HG03060 (cell line): ENCODE data around the gene SFXN3.

Experiments
- ATAC-seq: cut with Tn5 transposase; IDR thresholded peaks from one replicate; pipeline ENCODE4 v1.9.1; 2021; ENCODE audit warnings: low read depth, moderate number of reproducible peaks; ENCODE audit not compliant: unreplicated experiment

Gene SFXN3

DNA sequence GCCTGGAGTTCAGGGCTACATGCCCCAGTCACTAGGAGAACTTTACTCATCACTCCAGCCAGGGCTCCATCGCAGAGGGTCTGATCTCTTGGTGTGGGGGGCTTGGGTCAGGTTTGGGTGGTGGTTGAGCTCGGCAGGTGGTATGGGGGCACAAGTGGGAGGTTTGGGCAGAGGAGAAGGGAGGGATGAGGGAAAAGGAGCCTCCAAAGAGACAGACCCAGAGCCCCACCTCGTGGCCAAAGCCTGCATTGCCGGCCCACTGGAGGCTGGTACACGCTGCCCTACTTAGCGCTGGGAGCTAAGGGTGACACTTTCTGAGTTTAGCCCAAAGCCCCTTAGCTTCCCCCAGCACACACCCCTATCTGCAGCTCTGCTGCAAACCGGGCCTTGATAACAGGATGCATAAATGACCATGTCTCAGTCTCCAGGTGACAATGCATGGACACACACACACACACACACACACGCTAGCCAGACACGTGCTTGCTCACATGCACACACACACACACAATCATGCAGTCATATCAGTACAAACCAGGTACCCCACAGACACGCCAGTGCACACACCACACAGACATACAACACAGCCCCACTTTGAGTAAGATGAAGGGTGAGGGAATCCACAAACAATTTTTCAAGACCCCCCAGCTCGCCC lies 16.7 kb upstream of the SFXN3 start:
- no peak for ATAC-seq

GRCh38 chr10:101014966-101015581 lies 16.0 kb upstream of the SFXN3 start:
- ATAC-seq = no peak

DNA sequence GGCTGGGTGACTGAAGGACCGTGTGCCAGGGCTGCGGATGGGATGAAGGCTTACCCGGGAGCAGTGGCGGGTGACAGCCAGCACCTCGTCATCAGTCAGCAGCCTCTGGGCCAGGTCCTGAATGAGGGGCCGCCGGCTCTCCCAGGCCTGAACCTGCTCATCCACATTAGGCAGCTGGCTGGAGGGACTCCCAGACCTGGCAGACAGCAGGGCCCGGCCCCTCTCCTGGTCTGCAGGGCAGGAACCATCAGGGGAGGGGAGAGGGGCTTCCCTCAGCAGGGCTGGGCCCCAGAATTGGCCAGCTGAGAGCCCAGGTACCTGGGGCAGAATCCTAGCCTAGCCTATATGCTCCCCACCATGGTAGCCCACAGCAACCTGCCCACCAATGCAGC lies 15.5 kb upstream of the SFXN3 start:
- ATAC-seq = no peak

DNA sequence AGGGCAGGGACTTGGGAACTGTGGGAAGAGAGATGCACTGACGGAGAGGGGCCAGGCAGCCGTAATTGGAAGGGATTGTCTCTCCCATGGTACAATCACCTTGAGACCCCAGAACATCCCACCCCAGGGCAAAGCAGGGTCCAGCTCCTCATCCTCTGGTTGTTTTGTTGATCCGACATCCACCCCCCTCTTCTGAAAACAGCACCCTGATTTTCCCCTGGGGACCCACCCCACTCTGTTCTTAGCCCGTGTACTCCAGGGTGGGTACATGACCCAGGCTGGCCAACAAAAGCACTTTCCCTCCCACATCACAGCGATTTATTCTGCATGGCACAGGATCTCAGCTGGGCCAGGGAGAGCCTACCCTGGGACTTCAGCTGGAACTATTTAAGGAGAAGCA lies 14.2 kb upstream of the SFXN3 start:
- no peak for ATAC-seq

GRCh38 chr10:101018118-101018599 lies 12.9 kb upstream of the SFXN3 start:
- ATAC-seq = no peak

DNA sequence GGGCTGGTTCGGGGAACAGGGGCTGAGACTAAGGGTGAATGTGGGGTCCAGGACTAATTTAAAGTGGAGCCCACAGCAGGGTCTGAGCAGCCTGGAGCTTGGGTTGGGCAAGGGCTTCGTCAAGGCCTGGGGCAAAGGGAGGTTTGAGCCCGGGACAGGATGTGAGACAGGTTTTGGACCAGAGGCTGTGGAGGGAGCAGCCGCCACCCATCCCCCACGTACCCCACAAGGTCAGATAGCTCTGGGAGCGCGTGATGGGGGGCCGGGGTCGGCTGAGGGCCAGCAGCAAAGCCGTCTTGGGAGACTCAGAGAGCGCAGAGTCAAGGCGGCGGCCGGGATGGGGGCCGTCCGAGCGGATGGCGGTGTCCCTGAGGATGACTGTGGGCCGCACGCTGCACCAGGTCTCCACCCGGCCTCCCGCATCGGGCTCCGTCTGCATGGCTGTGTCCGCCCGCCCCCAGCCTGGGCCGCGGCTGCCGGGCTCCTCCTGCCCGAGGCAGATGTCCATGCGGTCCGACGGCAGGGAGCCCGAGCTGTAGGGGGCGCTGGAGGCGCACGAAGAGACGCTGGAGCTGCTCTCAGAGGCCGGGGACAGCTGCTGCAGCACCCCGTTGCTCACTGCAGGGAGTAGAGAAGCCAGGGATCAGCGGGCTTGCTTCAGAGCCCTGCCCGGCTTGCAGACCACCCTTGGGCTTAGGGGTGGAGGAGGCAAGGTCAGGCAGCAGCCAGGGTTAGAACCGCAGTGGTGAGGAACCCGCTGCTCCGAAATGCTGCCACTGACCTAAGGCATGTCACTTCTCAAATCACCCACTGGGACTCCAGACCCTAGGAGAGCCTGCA lies 12.2 kb upstream of the SFXN3 start:
- no peak for ATAC-seq

DNA sequence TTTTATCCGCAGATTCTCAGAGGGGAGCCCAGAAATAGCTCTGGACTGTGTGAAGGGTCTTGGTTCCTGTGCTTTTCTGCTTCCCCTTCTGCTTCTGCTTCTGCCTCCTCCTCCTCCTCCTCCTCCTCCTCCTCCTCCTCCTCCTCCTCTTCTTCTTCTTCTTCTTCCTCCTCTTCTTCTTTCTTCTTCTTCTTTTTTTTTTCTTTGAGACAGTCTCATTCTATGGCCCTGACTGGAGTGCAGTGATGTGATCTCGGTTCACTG lies 11.7 kb upstream of the SFXN3 start:
- ATAC-seq = no peak

DNA sequence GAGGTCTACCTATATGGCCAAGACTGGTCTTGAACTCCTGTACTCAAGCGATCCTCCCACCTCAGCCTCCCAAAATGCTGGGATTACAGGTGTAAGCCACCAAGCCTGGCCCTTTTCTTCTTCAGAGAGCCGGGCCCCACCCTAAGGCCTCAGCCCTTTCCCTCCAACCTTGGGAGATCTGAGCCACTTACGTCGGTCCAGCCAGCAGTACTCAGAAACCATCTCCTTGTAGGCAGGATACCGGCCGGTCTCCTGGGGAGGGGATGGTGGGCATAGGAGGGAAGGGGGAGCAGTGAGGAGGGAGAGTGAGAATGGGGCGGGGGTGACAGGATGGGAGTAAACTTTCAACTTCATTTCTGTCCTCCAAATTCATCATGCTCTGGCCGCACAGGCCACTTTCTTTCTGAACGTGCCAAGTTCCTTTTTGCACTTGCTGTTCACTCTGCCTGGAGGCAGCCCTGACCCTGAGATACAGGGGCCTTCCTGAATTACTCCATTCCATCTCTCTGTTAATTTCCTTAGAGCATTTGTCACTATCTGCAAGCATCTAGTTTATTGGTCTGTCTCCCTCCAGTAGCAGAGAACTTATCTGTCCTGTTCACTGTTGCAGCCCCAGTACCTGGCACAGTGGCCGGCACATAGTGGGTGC lies 10.5 kb upstream of the SFXN3 start:
- ATAC-seq = no peak

- ATAC-seq = no peak
Observed at GRCh38 chr10:101021239-101021638, 9.8 kb upstream of the SFXN3 start.

DNA sequence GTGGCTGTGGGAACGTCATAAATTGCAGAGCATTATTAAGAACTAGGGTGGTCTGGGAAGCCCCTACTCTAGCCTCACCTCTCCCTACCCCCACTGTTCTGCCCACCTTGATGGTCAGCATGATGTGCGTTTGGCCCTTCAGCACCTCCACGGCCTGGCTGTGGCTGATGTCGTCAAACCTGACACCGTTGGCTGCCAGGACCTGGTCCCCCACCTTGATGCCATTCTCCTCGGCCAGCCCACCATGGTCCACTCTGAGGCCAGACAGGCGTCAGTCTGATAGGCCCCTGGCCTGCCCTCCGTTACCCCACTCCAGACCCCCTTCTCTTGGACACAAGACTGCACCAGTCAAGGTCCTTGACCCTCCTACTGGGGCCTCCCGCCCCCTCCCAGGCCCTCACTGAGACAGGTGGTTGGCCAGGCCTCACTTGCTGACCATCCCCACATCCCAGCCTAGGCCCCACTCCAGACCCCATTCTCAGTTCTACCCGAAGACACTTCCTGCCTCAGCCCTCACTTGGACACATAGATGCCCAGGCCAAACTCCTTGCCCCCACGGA lies 9.3 kb upstream of the SFXN3 start:
- no peak for ATAC-seq

DNA sequence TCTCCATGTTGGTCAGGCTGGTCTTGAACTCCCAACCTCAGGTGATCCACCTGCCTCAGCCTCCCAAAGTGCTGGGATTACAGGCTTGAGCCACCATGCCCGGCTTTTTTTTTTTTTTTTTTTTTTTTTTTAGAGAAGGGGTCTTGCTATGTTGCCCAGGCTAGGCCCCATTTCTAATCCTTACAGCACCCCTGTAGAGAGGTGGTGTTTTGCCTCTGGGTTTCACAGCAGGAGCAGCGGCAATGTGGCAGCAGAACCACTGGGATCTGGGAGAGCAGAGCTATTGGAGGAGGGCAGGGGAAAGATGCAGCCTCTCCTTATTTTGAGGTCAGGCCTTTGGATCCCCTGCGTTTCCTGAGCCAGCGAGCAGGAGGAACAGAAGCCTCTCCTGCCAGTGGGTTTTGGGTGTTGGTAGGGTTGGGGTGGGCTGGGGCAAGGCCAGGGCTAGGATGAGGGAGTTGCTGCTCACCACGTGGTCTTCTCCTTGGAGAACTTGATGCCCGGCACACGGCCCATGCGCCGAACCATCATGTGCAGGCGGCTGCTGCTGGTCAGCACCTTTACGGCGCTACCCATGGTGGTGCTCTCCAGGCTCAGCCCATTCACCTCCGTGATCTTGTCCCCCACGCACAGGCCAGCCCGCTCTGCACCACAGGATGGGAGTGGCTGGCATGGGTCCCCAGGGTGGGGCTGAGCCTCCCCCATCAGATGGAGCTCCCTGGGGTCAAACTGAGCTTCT lies 7.9 kb upstream of the SFXN3 start:
- ATAC-seq = no peak

DNA sequence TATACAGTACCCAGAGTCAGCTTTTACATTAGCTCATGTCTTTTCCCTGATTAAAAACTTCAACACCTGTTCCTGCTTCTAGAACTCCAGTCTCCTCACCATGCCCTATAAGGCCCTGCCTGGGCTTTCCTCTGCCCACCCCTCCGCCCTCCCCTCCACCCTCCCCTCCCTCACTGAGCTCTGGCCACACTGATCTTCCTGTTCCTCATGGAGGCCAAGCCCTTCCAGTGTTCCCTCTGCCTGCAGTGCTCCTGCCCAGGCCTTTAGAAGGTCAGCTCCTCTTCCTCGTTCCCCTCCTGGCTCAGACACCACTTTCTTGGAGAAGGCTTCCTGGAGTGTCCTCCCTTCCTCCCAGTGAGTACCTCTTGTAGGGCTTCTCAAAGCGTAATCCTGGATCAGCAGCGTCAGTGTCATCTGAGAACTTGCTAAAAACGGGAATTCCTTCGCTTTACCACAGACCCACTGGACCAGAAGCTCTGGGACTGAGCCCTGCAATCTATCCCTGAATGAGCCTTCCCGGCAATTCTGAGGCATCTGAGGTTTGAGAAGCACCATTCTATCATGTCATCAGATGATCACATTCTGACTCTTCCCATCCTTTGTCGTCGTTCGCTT lies 3.8 kb upstream of the SFXN3 start:
- ATAC-seq = no peak

- ATAC-seq = no peak
Observed at GRCh38 chr10:101028446-101029337, 2.3 kb upstream of the SFXN3 start.

DNA sequence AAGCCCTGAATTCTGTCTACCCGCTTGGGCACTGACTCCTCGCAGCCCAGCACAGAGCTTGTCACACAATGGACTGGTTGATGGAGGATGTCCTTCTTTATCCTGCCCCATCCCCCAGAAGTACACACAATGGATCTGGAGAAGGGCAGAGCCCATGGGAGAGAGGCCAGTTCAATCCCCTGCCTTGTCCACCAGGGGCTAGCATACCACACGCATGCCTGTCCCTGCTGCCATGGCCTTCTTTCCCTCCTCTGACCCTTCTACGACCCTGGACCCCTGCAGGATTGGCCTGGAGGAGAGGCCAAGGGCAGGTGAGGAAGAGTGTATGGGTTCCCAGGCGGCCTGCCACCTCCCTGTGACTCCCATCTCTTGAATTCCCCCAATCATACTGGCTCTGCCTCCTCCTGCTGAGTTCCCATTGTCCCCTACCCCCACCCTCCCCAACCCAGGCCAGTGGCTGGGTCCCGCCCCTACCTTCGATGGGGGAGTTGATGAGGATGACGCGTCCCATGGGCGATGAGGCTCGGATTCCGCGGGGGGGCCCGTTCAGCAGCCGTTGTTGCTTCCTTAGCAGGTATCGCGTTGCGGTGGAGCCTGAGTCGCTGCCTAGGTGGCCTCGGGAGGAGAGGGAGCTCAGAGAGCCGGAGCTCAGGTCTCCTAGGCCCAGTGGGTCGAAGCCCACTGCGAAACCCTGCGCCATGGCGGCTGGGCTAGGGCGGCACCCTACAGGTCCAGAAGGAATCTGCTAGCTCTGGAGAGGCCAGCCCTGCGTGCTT lies 1.3 kb upstream of the SFXN3 start:
- ATAC-seq = no peak

GRCh38 chr10:101030496-101031127 lies 422 bp upstream of the SFXN3 start:
- ATAC-seq = no peak

GRCh38 chr10:101031796-101032636 lies 982 bp downstream of the SFXN3 start:
- no peak for ATAC-seq
